ENCODE measurements around the gene ABL2. TPM values are rescaled to one million over a fixed set of nuclear protein-coding genes. Genes with fewer than 3 reads are reported as not detected.

Gene ABL2
- polyA plus RNA-seq = 5.2 and 5.5 TPM in 2 replicates

GRCh38 chr1:179229214-179230140, at the start of gene ABL2:
TSS of gene ABL2 (minus strand) at chr1:179229677. CDS start at chr1:179229397, 280 bp downstream.

GRCh38 chr1:179081687-179082332, 147.7 kb downstream of the ABL2 start, which contains the start of gene TOR3A:
TSS of gene TOR3A (plus strand) at chr1:179082070. CDS start at chr1:179082129, 59 bp downstream.

Other genes with a start within 250 kb of the ABL2 start
- 15.2 and 19.3 TPM in 2 replicates for gene FAM20B, start 203.8 kb downstream of the ABL2 start, polyA plus RNA-seq
- 4.7 and 6.6 TPM in 2 replicates for gene TOR3A, start 147.6 kb downstream of the ABL2 start, polyA plus RNA-seq
- gene SOAT1, start 64.1 kb upstream of the ABL2 start, polyA plus RNA-seq = 3.9 and 4.4 TPM in 2 replicates
- gene AXDND1, start 136.3 kb upstream of the ABL2 start, polyA plus RNA-seq = 0.69 TPM in 1 of 2 replicates, not detected in the other